HG03064 (cell line): ENCODE results near the gene EMID1.

Experiments
- ATAC-seq: cut with Tn5 transposase; IDR thresholded peaks from one replicate; pipeline ENCODE4 v1.9.1; 2021; ENCODE audit warnings: low read depth; ENCODE audit not compliant: unreplicated experiment

Gene EMID1

DNA sequence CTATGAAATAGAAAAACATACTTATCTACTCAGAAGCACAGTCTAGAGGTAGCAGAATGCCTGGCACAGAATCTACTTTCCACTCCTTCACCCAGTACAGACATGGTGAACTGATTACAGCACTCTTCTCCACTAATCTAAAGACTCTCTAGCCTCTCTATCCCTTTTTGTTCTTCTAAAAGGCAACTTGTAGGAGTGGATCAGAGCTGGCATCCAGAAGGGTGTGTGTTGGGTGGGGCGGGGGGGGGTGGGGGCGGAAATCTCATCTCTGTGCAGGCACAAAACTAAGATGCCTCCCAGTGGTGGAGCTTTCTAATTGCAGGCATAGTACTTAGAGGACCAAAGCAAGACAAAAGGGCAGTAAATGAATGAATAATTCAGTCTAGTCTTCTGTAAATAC is 11.5 kb upstream of the EMID1 start:
- ATAC-seq: no peak

GRCh38 chr22:29195118-29195963 is 10.4 kb upstream of the EMID1 start:
- ATAC-seq: no peak

GRCh38 chr22:29195964-29196666 is 9.6 kb upstream of the EMID1 start:
- ATAC-seq: no peak

DNA sequence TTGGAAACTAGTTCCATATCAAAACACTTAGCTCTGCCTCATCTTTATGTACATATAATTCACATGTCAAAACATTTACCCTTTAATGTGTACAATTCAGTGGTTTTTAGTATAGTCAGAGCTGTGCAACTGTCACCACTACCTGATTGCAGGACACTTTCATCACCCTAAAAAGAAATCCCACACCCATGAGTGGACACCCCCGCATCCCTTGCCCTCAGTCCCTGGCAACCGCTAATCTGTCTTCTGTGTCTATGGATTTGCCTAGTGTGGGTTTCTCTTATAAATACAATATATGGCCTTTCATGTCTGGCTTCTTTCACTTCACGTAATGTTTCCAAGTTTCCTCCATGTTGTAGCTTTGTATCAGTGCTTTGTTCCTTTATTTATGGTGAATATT is 8.6 kb upstream of the EMID1 start:
- no peak for ATAC-seq

DNA sequence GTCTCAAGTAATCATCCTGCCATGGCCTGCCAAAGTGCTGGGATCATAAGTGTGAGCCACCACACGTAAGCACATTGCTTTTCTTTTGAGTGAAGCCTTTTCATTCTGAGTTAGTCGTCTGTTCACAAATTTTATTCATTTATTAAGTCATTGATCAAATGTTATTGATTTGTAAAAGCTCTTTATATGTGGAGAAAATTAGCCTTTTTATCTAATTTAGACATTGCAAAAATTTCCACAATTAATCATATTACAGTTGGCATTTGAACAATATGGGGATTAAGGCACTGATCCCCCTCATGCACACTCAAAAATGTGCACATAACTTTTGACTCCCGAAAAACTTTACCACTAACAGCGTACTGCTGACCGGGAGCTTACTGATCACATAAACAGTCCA is 7.5 kb upstream of the EMID1 start:
- ATAC-seq: no peak

DNA sequence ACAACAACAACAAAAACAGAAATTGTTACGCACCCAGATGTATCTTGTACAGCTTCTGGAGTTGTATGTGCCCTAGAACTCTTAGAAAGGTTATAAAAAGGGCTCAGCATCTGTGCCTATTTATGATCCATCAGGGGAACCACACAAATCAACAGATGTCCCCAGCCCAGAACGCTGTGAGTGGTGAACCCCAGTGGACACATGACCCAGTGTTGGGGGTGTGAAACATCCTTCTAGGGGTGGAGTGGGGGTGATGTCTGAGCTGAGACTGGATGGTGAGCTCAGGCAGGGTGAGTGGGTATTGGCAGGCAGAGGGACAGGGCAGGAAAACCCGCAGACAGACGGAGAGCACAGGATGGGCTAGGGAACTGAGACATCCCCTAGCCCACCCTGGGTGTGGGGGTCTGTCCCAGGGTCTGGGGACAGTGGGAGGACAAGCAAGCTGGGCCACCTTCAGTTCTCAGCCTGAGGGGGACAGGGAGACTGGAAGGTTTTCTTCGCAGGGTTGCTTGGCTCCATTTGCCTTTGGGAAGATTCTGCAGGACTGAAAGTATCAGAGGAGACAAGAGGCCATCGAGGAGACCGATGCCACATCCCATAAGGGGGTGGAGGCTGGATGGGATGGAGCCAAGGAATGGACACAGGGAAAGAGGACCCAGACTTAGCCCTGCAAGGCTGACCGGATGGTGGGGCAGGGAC is 5.8 kb upstream of the EMID1 start:
- ATAC-seq: no peak

DNA sequence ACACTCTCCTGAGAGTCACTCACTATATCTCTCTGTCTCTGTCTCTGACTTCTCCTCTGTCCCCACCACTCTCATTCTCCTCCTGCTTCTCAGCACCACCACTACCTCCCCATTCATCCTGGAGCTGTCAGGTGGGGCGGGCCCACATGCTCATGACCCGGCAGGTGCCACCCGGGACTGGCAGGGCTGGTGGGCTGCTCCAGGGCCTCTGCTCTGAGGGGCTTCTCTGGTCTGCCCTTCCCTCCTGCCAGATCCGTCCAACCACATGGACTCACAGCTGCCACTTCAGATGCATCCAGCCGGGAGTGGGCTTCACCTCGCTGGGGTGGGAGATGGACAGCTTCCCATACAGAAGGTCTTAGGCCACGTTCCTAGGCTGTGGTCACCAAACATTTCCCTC is 4.8 kb upstream of the EMID1 start:
- ATAC-seq: no peak

- no peak for ATAC-seq
Observed at GRCh38 chr22:29201782-29202181, 3.9 kb upstream of the EMID1 start.

DNA sequence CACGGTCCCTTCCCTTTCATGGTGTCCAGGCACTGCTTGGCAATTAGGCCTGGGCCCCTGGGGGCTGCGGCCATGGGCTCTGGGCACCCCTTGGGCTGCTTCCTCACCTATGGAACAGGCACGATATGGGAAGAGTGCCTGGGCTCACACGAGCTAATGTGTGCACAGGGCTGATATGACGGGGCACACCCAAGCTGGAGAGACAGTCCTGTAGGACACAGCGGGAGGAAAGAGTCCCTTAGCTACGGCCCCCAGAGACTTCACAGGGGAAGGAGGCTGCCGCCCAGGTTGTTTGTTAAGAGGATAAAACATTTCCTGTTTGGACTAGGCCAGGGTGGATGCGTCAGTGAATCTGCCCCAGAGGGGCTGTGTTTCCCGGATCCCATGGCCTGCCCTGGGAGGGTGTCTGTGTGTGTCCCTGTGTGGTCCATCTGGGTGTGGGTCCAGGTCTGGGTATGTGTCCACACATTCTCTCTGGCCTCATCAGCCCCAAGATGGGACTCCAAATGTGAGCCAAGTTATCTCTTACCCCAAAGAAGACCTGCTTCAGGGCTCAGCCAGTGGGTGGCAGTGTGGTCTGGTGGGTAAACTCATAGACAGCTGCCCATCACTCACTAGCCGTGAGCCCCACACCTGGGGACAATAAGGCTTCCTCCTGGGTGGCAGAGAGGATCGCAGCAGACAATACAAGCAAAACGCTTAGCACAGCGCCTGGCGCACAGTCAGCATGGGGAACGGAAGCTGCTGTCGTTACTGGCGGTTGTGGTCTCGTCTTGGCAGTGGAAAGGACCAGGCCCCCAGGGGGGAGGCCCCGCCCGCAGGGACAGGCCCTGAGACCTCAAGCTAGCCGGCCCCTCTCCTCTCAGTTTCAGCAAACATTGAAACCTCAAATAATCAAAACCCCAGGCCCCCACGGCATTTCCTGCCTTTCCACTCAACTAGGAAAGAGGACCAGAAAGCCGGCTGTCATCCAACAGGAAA is 3.2 kb upstream of the EMID1 start:
- peak; percentile 52 for ATAC-seq

GRCh38 chr22:29203488-29204454 is 1.9 kb upstream of the EMID1 start:
- no peak for ATAC-seq

- no peak for ATAC-seq
Observed at GRCh38 chr22:29204455-29205183, 1.1 kb upstream of the EMID1 start.

DNA sequence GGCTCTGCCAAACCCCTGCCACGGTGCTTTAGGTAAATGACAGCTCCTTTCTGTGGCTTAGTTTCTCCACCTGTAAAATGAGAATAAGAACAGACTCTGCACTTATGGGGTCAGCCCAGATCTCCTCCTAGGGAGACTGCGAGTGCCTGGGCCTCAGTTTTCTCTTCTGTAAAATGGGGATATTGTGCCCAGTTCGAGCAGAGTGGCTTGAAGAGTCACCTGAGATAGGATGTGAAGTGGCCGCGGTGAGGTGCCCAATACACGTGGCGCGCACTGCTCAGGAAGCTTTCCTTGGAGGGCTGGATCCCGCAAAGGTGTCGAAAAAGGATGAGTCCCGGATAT is 473 bp upstream of the EMID1 start:
- no peak for ATAC-seq

- ATAC-seq: no peak
Observed at GRCh38 chr22:29206372-29207242, 911 bp downstream of the EMID1 start.

- no peak for ATAC-seq
Observed at GRCh38 chr22:29207243-29207550, 1.5 kb downstream of the EMID1 start.

DNA sequence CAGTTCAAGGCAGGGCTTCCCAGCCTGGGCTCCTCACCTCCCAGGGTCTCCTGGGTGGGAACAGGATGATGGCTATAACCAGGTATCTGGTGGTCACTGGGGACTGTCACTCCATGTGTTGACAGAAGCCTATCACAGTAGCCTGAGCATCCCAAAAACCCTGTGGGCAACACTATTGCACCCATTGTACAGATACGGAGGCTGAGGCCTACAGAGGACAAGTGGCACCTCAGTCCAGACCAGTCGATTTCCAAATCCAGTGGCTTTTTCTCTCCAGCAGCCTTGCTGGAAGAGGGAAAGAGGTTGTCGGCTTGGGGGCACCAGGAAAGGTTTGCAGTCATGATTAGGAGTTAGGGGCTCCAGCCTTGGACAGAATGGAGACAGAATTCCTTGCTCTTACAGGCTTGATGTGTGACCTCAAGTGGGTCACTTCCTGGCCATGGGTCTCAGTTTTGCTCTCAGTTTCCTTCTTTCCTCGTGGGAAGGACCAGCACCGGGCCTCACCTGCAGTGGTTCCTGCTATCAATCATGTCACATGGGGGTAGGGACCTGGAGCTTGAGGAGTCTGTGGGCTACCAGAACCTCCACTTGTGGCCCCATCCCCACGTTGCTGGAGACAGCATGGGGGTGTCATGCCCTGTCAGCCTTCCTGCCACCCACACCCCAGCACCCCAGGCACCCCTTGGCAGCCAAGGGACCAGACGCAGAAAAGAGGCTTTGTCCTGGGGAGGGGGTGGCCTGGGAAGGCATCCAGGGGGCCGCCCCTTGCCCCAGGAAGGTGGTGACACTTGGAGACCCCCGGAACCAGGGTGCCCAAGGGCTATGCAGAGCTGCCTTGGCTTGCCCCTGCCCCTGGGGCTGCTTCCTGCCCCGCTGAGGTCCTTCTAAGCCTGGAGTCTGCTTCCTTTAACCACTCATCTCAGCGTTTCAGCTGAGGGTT is 2.1 kb downstream of the EMID1 start:
- ATAC-seq: no peak

DNA sequence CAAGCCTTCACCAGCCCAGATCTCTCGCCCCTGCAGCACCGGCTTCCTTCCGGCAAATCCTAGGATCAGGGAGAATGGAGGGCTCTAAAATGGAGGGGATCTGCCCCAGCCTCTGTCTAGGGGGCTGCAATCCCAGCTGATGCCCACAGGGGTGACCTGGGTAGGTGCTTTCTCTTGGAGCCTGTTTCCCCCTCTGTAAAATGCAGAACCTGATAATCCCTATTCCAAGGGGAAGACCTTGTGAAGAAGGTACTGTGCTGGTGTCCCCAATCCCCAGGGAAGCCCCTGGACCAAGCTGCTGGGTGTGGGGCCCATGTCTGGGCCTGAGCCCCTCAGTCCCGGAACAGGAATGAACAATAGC is 2.8 kb downstream of the EMID1 start:
- ATAC-seq: no peak
